ENCODE measurements around the gene XPR1.

The XPR1 gene

DNA sequence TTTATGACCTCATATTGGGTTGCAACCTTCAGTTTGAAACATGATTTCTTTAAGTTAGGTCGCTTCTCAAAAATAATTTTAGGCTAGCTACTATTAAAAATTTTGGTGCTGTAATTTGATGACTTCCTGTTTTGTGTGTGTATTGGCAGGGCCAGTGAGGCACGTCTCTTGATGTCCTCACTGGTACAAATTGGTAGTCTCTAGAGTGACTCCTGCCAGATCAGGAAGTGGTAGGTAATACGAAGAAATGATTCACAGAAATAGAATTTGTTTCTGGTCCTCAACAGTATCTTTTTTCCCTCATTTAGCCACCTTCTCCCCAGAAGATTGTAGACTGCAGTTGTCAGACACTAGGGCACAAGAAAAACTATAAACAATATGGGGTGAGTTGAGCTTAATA lies 160.0 kb downstream of the XPR1 start:
- H3K4me2 ChIP-seq (ENCODE audit: low read depth, low read length, poor library complexity, severe bottlenecking), result peak overlapping the region; percentile 26

GRCh38 chr1:180793451-180793850 lies 161.6 kb downstream of the XPR1 start:
- no peaks in the 10 kb centered on the region for H3K9me3 ChIP-seq (ENCODE audit: insufficient read depth, low read depth, low read length)
- no peaks in the 10 kb centered on the region for H3F3A ChIP-seq (ENCODE audit: low read depth)
- no peak overlapping the region for H2AFZ ChIP-seq (ENCODE audit: low read length)
- H3K4me2 ChIP-seq (ENCODE audit: low read depth, low read length, poor library complexity, severe bottlenecking), result no peak overlapping the region
- H3K79me2 ChIP-seq (ENCODE audit: insufficient read depth, low read length), result no peaks in the 10 kb centered on the region
- H3K9ac ChIP-seq (ENCODE audit: low read depth, low read length, poor library complexity, severe bottlenecking), result no peak overlapping the region
- H3K27me3 ChIP-seq (ENCODE audit: insufficient read depth, low read length, poor library complexity, severe bottlenecking), result no peaks in the 10 kb centered on the region
- no peaks in the 10 kb centered on the region for H3K36me3 ChIP-seq (ENCODE audit: insufficient read depth, low read length)
- TF ChIP-seq EZH2phosphoT487 (IDR thresholded peaks at IDR 0.05; ENCODE audit: borderline replicate concordance) (no peak), CTCF (conservative IDR thresholded peaks at IDR 0.05; ENCODE audit: low read length) (no peak)
- no peaks in the 10 kb centered on the region for H4K20me1 ChIP-seq (ENCODE audit: insufficient read depth, low read length, poor library complexity, severe bottlenecking)
- no peaks in the 10 kb centered on the region for H3K9me2 ChIP-seq (replicated peaks; ENCODE audit: low read depth, low read length)
- H3K4me1 ChIP-seq (ENCODE audit: insufficient read depth, low read length, poor library complexity, severe bottlenecking), result peaks cover 8% of the 10 kb centered on the region
- no peak overlapping the region for H3K4me3 ChIP-seq (ENCODE audit: low read length, poor library complexity, severe bottlenecking)

More for the DNA sequence above, 160.0 kb downstream of the XPR1 start:
- H4K20me1 ChIP-seq (ENCODE audit: insufficient read depth, low read length, poor library complexity, severe bottlenecking), result no peaks in the 10 kb centered on the region
- H3K79me2 ChIP-seq (ENCODE audit: insufficient read depth, low read length), result no peaks in the 10 kb centered on the region
- H3K36me3 ChIP-seq (ENCODE audit: insufficient read depth, low read length), result no peaks in the 10 kb centered on the region
- H3K4me3 ChIP-seq (ENCODE audit: low read length, poor library complexity, severe bottlenecking), result no peak overlapping the region
- H3K4me1 ChIP-seq (ENCODE audit: insufficient read depth, low read length, poor library complexity, severe bottlenecking), result peaks cover 8% of the 10 kb centered on the region
- no peaks in the 10 kb centered on the region for H3F3A ChIP-seq (ENCODE audit: low read depth)
- no peak overlapping the region for H2AFZ ChIP-seq (ENCODE audit: low read length)
- TF ChIP-seq CTCF (conservative IDR thresholded peaks at IDR 0.05; ENCODE audit: low read length) (no peak), EZH2phosphoT487 (IDR thresholded peaks at IDR 0.05; ENCODE audit: borderline replicate concordance) (no peak)
- H3K9me2 ChIP-seq (replicated peaks; ENCODE audit: low read depth, low read length), result no peaks in the 10 kb centered on the region
- H3K9ac ChIP-seq (ENCODE audit: low read depth, low read length, poor library complexity, severe bottlenecking), result no peak overlapping the region
- H3K27me3 ChIP-seq (ENCODE audit: insufficient read depth, low read length, poor library complexity, severe bottlenecking), result no peaks in the 10 kb centered on the region
- no peaks in the 10 kb centered on the region for H3K9me3 ChIP-seq (ENCODE audit: insufficient read depth, low read depth, low read length)

- H3K4me1 ChIP-seq (ENCODE audit: insufficient read depth, low read length, poor library complexity, severe bottlenecking), result peaks cover 2% of the 10 kb centered on the region
- H3K4me3 ChIP-seq (ENCODE audit: low read length, poor library complexity, severe bottlenecking), result no peak overlapping the region
- TF ChIP-seq CTCF (conservative IDR thresholded peaks at IDR 0.05; ENCODE audit: low read length) (no peak), EZH2phosphoT487 (IDR thresholded peaks at IDR 0.05; ENCODE audit: borderline replicate concordance) (no peak)
- H3K27me3 ChIP-seq (ENCODE audit: insufficient read depth, low read length, poor library complexity, severe bottlenecking), result no peaks in the 10 kb centered on the region
- no peaks in the 10 kb centered on the region for H3K79me2 ChIP-seq (ENCODE audit: insufficient read depth, low read length)
- no peaks in the 10 kb centered on the region for H3K9me2 ChIP-seq (replicated peaks; ENCODE audit: low read depth, low read length)
- no peaks in the 10 kb centered on the region for H4K20me1 ChIP-seq (ENCODE audit: insufficient read depth, low read length, poor library complexity, severe bottlenecking)
- no peak overlapping the region for H3K9ac ChIP-seq (ENCODE audit: low read depth, low read length, poor library complexity, severe bottlenecking)
- H3K9me3 ChIP-seq (ENCODE audit: insufficient read depth, low read depth, low read length), result no peaks in the 10 kb centered on the region
- no peaks in the 10 kb centered on the region for H3K36me3 ChIP-seq (ENCODE audit: insufficient read depth, low read length)
- no peak overlapping the region for H3K4me2 ChIP-seq (ENCODE audit: low read depth, low read length, poor library complexity, severe bottlenecking)
- no peak overlapping the region for H2AFZ ChIP-seq (ENCODE audit: low read length)
- no peaks in the 10 kb centered on the region for H3F3A ChIP-seq (ENCODE audit: low read depth)
Measured at GRCh38 chr1:180796897-180797640, 165.2 kb downstream of the XPR1 start.

All from Loucy (cell line).